AG08396 (cell line): ENCODE measurements around the gene ADAMTS6.
"Not testable (repeated sequence)": the region's sequence is repeated elsewhere in the genome, so short reads cannot be mapped to it uniquely, and the experiment has no call there.

Experiments used
- DNase-seq: peaks from one replicate; pipeline ENCODE4 v3.0.0; 2012; ENCODE audit warnings: low spot score, mixed read lengths

The ADAMTS6 gene

DNA sequence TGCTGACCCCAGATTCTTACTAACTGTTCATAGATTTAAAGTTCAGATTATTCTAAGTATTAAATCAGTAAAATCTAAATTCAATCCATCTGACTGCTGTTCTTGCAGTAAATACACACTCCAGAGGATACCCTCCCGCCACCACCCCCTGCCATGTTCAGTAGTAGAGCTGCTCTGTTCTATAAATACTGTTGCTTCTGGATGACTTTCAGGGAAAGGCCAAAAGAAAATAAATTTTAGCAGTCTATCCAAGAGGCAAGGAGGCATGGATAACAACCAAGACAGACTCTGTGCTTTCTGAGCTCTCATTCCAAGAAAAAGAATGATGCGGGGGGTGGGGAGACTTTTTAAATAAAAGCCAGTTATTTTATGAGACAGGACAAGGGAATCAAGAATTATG is 115.1 kb downstream of the ADAMTS6 start:
- no peak for DNase-seq

GRCh38 chr5:65364907-65365306 is 116.8 kb downstream of the ADAMTS6 start:
- DNase-seq: peak; percentile 27

DNA sequence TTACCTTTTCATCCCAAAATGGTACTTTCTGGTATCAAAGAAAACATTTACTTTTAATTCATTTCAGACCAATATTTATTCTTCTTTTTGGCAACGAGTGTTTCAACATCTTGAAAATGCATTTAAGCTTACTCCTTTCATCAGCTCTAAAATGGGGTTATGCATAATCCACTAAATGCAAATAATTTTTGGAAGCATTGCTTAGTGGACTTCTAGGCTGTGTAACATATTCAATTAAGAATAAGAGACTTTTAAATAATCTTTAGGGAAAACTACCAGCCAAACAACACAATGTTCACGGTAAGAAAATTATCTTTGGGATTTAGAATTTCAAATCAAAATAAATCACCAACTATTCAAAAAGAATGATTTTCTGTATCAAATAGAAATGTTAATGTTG is 118.2 kb downstream of the ADAMTS6 start:
- DNase-seq: no peak

- DNase-seq: no peak
These were observed 121.7 kb downstream of the ADAMTS6 start for GRCh38 chr5:65359981-65360380.

GRCh38 chr5:65359569-65359968 is 122.2 kb downstream of the ADAMTS6 start:
- no peak for DNase-seq

DNA sequence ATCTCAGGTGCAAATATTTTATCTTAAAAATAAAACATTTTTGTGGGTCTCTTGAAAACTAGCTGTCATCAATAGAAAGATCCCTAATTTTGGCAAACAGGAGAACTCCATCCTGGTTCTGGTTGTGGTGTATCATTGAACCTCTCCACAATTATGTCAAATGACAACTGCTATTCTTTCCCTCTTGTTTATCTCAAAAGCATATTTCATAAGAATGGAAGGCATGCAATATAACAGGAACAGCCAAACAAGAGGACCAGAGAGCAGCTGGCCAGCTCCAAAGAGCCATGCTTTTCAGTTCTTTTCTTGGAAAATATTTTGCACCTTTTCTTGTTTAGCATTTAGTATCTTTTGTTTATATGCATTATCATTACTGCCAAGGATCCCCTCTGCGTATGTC is 125.4 kb downstream of the ADAMTS6 start:
- DNase-seq: no peak

- no peak for DNase-seq
These were observed 126.4 kb downstream of the ADAMTS6 start for GRCh38 chr5:65355301-65355700.

- no peak for DNase-seq
These were observed 139.9 kb downstream of the ADAMTS6 start for GRCh38 chr5:65341835-65342234.

- DNase-seq: no peak
These were observed 143.0 kb downstream of the ADAMTS6 start for GRCh38 chr5:65338606-65339151.

GRCh38 chr5:65334077-65334476 is 147.6 kb downstream of the ADAMTS6 start:
- no peak for DNase-seq

- no peak for DNase-seq
These were observed 149.1 kb downstream of the ADAMTS6 start for GRCh38 chr5:65332591-65332990.

DNA sequence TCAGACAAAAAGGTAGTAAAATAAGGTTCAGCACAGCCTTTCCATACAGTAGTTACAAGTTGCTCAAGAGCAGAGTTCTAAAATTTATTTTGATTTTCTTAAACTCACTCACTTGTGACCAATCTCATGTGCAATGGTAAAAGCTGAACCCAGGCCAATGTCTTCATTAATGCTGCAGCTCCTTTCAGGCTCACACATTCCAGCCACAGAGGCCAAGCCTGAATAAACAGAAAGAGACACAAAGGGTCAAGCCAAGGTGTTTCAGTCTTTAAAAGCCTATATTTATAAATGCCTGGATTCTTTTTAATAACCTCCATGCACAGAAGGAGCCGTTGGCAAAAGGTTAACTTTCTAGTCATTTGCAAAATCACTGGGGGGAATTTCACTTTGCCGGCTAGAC is 152.5 kb downstream of the ADAMTS6 start:
- DNase-seq: no peak

GRCh38 chr5:65327582-65327981 is 154.1 kb downstream of the ADAMTS6 start:
- DNase-seq: no peak

GRCh38 chr5:65326922-65327321 is 154.8 kb downstream of the ADAMTS6 start:
- DNase-seq: no peak

DNA sequence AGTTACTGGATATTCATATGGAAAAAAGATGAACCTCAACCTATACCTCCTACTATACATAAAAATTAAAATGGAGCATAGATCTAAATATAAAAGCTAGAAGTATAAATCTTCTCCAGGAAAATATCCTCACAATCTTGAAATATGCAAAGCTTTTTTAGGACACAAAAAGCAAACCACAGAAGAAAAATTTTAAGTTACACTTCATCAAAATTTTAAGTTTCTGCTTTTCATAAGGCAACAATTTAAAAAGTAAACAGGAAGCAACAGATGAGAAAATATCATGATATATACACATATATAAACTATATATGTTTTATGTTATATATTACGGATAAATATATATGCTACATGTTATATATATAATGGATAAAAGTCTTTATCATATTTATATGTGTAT is 157.5 kb downstream of the ADAMTS6 start:
- DNase-seq: no peak

- DNase-seq: not testable (repeated sequence)
These were observed 161.0 kb downstream of the ADAMTS6 start for GRCh38 chr5:65320704-65321103.

GRCh38 chr5:65320250-65320649 is 161.5 kb downstream of the ADAMTS6 start:
- DNase-seq: no peak

DNA sequence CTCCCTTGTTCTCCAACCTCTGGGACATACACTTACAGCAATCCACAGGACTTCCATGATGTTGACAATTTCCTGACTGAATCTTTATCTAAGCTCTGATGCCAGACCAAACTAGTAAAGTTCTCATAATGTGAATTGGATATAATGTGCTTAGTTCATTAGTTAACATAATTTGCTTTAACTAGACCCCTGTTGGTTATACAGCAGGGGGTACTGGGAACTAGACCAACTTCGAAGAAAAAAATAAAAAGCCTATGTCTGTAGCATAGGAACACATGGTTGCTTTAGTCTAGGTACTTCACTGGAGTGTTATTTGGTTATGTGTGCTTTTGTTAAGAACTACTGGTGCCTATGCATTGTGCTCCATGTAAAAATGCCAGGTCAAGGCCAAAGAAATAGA is 173.8 kb downstream of the ADAMTS6 start:
- no peak for DNase-seq

- DNase-seq: no peak
These were observed 174.6 kb downstream of the ADAMTS6 start for GRCh38 chr5:65307088-65307487.

GRCh38 chr5:65305913-65306312 is 175.8 kb downstream of the ADAMTS6 start:
- no peak for DNase-seq

DNA sequence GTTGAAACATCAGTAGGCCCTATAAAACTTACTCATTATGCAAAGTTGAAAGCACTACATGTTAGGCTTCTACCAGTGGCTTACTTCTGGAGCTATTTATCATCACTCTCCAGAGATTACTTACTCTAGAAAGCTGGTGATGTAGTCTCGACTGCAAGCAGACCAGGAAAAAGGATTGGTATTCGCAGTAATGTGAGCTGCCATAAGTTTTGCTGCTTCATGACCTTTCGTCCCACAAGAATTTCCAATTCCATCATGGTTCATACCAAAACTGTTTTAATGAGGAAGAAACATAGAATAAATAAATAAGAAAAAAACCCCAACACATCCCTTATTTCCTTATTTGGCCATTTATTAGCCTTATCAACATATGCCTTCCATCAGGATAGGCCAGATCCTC is 181.9 kb downstream of the ADAMTS6 start:
- peak; percentile 1 for DNase-seq

DNA sequence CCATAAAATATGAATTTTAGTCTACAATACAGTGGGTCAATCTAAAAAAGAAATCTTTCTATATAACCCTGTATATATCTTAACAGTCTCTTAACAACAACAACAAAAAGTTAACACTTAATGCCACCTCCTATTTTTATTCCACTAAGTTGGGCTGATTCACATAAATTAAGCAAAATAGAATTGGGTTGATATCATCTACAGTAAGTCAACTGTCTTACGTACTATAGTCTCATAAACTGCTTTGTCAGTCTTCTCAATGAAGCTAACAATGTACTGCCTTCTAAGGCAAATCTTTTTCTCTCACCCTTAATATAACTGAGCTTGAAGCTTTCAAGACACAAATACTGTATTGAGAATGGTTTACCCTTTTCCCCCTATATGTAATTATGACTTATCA is 185.7 kb downstream of the ADAMTS6 start:
- DNase-seq: no peak

- DNase-seq: no peak
These were observed 189.5 kb downstream of the ADAMTS6 start for GRCh38 chr5:65292196-65292595.

DNA sequence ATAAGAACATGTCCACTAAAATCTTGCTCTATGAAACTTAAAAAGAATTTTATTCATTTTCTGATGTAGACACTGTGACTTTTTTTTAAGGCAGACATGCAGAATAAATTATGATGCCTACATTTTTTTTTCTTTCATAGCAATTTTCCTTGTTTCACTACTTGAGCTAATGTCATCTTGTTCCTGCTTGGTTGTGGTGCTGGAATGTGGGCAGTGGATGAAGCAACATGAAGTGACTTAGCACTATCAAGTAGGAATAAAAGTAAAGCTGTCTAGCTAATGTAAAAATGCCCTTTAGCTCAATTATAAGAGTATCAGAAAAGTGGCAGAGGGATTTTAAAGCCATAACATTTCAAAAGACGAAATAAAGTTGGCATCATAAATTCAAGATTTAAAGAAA is 191.0 kb downstream of the ADAMTS6 start:
- peak; percentile 2 for DNase-seq

DNA sequence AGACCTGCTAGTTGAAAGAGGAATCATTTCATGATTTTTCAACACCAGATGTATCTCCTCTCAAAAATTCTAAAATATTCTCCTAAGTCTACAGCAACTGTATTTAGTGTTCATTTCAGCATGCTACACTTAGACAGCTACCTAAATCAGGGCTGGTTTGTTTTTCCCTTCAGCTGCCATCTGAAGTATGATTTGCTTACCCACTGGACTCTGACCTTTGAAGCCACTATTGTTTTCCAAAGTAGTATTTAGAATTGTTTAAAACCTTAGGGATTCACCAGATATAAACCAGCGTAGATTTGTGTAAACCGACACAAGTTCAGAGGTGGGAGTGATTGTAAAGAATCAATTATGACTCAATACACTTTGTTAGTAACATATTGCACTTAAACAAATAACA is 193.1 kb downstream of the ADAMTS6 start:
- DNase-seq: no peak
